HepG2 (cell line): ENCODE results near the gene NISCH. TPM values are rescaled to one million over a fixed set of nuclear protein-coding genes. Genes with fewer than 3 reads are reported as not detected.

Source experiments
- NR3C1 ChIP-seq: sonication (generic); formaldehyde crosslinking; IDR thresholded peaks from 2 replicates; pipeline ENCODE4 v1.4.0; 2020; ENCODE audit warnings: missing genetic modification reagents
- ZNF616 ChIP-seq: sonication (generic); formaldehyde crosslinking; IDR thresholded peaks from 2 replicates; pipeline ENCODE4 v1.5.0; 2020; ENCODE audit warnings: low read depth, mild to moderate bottlenecking, missing genetic modification reagents
- polyA plus RNA-seq, 8 experiments: library from polyadenylated mRNA; depleted of rRNA in 3 of 8; stranded (reverse) in 7 of 8; unstranded in 1 of 8; fragments of >200 nt; fragmentation: Illumina TruSeq in 4 of 8; extraction: Trizol in 4 of 8; gene quantifications; 2 replicates each; pipeline versions ENCODE4 v1.2.1 to v1.2.3, GENCODE V29; 2011 to 2016; ENCODE audit warnings: low read depth in 4 of 8, missing spikeins in 1 of 8, mixed read lengths in 1 of 8; ENCODE audit not compliant: insufficient read depth in 1 of 8
- total RNA-seq, 5 experiments: library from RNA; depleted of rRNA; stranded (reverse); fragments of >200 nt; fragmentation: Illumina TruSeq; extraction: Trizol; gene quantifications; 2 replicates each; pipeline ENCODE4 v1.2.3, GENCODE V29; 2016; ENCODE audit warnings: low read depth in 1 of 5
- TF ChIP-seq, protein P1 (sequence below): sonication (generic); formaldehyde crosslinking; IDR thresholded peaks from 2 replicates; pipeline ENCODE4 v1.4.0; 2020; ENCODE audit warnings: missing genetic modification reagents
- TF ChIP-seq, protein P2 (sequence below): sonication (generic); formaldehyde crosslinking; IDR thresholded peaks from 2 replicates; pipeline ENCODE4 v1.4.0; 2020; ENCODE audit warnings: mild to moderate bottlenecking, missing genetic modification reagents
- TF ChIP-seq, protein P3 (sequence below): sonication (generic); formaldehyde crosslinking; IDR thresholded peaks from 2 replicates; pipeline ENCODE4 v1.8.0; 2022; ENCODE audit warnings: mild to moderate bottlenecking, missing genetic modification reagents, moderate library complexity
- TF ChIP-seq, protein P4 (sequence below): sonication (generic); formaldehyde crosslinking; IDR thresholded peaks from 2 replicates; pipeline ENCODE4 v1.4.0; 2020; ENCODE audit warnings: mild to moderate bottlenecking, missing genetic modification reagents, borderline replicate concordance
- TF ChIP-seq, protein P5 (sequence below): sonication (generic); formaldehyde crosslinking; conservative IDR thresholded peaks from 2 replicates; pipeline ENCODE4 v1.5.0; 2020; ENCODE audit warnings: missing genetic modification reagents

NISCH gene
- total and polyA plus RNA-seq, 2 of the 13 experiments (the other 11 are each of a cell fraction or from before 2014, with no cell fraction given) = 27.0 to 47.6 TPM

DNA sequence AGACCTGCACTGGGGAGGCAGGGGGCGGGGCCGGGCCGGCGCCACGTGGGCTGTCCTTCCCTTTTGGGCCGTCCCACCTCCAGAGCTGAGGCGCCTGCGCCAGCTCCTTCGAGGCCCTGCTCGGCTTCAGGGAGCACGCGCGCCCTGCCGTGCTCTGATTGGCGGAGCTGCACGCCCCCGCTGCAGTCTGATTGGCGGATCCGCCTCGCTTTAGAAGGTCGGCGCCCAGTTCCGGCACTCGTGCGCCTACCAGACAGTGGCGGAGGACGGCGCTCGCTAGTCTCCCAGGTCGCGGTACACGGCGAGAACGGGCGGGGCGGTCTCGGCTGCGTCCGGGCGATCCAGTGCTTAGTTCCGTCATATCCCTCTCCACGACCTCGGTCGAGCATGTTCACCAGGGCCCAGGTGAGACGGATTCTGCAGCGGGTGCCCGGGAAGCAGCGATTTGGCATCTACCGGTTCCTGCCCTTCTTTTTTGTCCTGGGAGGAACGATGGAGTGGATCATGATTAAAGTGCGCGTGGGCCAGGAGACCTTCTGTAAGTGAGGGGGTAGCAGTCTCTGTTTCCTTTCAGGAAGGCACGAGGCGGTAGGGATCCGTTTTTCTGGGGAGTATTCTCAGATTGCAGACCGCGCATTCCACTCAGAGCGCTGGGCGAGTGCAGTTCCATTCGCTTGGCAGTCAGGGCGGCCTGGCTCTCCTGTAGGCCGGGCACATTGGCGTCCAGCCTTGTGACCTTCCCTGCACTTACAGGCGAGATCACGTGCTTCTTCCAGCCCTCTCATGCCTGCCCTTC, 81.2 kb downstream of the NISCH start, which contains the start of gene UQCC5 (continued):
- TF ChIP-seq, protein P1, sequence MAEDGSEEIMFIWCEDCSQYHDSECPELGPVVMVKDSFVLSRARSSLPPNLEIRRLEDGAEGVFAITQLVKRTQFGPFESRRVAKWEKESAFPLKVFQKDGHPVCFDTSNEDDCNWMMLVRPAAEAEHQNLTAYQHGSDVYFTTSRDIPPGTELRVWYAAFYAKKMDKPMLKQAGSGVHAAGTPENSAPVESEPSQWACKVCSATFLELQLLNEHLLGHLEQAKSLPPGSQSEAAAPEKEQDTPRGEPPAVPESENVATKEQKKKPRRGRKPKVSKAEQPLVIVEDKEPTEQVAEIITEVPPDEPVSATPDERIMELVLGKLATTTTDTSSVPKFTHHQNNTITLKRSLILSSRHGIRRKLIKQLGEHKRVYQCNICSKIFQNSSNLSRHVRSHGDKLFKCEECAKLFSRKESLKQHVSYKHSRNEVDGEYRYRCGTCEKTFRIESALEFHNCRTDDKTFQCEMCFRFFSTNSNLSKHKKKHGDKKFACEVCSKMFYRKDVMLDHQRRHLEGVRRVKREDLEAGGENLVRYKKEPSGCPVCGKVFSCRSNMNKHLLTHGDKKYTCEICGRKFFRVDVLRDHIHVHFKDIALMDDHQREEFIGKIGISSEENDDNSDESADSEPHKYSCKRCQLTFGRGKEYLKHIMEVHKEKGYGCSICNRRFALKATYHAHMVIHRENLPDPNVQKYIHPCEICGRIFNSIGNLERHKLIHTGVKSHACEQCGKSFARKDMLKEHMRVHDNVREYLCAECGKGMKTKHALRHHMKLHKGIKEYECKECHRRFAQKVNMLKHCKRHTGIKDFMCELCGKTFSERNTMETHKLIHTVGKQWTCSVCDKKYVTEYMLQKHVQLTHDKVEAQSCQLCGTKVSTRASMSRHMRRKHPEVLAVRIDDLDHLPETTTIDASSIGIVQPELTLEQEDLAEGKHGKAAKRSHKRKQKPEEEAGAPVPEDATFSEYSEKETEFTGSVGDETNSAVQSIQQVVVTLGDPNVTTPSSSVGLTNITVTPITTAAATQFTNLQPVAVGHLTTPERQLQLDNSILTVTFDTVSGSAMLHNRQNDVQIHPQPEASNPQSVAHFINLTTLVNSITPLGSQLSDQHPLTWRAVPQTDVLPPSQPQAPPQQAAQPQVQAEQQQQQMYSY (CRISPR knock-in tag) = peak; percentile 68; the same call in 1 of the 2 replicates
- TF ChIP-seq, protein P2, sequence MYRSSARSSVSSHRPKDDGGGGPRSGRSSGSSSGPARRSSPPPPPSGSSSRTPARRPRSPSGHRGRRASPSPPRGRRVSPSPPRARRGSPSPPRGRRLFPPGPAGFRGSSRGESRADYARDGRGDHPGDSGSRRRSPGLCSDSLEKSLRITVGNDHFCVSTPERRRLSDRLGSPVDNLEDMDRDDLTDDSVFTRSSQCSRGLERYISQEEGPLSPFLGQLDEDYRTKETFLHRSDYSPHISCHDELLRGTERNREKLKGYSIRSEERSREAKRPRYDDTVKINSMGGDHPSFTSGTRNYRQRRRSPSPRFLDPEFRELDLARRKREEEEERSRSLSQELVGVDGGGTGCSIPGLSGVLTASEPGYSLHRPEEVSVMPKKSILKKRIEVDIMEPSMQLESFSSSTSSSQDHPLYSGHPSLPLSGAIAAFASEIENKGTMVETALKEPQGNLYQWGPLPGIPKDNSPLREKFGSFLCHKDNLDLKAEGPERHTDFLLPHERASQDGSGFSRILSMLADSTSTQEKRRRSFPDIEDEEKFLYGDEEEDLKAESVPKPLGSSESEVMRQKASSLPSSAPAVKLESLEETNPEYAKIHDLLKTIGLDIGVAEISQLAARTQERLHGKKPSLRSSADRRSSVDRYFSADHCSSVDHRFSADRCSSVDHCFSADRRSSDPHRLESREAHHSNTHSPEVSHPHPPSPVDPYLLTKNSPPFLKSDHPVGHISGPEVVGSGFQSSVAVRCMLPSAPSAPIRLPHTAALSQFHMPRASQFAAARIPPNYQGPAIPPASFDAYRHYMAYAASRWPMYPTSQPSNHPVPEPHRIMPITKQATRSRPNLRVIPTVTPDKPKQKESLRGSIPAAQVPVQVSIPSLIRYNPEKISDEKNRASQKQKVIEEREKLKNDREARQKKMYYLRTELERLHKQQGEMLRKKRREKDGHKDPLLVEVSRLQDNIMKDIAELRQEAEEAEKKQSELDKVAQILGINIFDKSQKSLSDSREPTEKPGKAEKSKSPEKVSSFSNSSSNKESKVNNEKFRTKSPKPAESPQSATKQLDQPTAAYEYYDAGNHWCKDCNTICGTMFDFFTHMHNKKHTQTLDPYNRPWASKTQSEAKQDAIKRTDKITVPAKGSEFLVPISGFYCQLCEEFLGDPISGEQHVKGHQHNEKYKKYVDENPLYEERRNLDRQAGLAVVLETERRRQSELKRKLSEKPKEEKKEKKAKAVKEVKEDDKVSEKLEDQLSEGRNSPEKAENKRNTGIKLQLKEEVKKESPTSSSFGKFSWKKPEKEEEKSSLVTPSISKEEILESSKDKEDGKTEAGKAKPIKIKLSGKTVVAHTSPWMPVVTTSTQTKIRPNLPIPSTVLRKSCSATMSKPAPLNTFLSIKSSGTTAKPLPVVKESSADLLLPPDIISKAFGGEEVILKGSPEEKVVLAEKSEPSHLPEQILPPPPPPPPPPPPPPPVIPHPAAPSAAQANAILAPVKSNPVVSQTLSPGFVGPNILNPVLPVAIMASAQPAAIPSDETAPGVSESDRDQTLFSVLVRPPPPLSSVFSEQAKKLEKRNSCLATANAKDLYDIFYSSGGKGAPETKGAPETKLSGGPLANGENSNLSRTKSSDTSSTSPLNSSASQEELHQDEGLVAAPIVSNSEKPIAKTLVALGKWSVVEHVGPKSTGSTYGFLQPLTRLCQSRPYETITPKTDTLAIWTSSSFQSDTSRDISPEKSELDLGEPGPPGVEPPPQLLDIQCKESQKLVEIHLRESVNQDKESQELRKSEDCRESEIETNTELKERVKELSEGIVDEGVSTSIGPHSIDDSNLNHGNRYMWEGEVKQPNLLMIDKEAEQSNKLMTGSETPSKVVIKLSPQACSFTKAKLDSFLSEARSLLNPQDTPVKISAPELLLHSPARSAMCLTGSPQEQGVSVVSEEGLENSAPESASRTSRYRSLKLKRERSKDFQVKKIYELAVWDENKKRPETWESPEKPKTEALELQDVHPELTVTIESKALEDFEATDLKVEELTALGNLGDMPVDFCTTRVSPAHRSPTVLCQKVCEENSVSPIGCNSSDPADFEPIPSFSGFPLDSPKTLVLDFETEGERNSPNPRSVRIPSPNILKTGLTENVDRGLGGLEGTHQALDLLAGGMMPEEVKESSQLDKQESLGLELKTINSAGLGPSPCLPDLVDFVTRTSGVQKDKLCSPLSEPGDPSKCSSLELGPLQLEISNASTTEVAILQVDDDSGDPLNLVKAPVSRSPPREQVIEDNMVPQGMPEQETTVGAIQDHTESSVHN (CRISPR knock-in tag) = peak; percentile 79; the same call in 1 of the 2 replicates
- TF ChIP-seq NR3C1 (CRISPR knock-in tag) (no peak), ZNF616 (CRISPR knock-in tag) (peak; percentile 90)
- TF ChIP-seq, protein P3, sequence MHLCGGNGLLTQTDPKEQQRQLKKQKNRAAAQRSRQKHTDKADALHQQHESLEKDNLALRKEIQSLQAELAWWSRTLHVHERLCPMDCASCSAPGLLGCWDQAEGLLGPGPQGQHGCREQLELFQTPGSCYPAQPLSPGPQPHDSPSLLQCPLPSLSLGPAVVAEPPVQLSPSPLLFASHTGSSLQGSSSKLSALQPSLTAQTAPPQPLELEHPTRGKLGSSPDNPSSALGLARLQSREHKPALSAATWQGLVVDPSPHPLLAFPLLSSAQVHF (CRISPR knock-in tag) = no peak
- TF ChIP-seq, protein P4, sequence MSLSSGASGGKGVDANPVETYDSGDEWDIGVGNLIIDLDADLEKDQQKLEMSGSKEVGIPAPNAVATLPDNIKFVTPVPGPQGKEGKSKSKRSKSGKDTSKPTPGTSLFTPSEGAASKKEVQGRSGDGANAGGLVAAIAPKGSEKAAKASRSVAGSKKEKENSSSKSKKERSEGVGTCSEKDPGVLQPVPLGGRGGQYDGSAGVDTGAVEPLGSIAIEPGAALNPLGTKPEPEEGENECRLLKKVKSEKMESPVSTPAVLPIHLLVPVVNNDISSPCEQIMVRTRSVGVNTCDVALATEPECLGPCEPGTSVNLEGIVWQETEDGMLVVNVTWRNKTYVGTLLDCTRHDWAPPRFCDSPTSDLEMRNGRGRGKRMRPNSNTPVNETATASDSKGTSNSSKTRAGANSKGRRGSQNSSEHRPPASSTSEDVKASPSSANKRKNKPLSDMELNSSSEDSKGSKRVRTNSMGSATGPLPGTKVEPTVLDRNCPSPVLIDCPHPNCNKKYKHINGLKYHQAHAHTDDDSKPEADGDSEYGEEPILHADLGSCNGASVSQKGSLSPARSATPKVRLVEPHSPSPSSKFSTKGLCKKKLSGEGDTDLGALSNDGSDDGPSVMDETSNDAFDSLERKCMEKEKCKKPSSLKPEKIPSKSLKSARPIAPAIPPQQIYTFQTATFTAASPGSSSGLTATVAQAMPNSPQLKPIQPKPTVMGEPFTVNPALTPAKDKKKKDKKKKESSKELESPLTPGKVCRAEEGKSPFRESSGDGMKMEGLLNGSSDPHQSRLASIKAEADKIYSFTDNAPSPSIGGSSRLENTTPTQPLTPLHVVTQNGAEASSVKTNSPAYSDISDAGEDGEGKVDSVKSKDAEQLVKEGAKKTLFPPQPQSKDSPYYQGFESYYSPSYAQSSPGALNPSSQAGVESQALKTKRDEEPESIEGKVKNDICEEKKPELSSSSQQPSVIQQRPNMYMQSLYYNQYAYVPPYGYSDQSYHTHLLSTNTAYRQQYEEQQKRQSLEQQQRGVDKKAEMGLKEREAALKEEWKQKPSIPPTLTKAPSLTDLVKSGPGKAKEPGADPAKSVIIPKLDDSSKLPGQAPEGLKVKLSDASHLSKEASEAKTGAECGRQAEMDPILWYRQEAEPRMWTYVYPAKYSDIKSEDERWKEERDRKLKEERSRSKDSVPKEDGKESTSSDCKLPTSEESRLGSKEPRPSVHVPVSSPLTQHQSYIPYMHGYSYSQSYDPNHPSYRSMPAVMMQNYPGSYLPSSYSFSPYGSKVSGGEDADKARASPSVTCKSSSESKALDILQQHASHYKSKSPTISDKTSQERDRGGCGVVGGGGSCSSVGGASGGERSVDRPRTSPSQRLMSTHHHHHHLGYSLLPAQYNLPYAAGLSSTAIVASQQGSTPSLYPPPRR (CRISPR knock-in tag) = peak; percentile 71; the same call in 1 of the 2 replicates
- TF ChIP-seq, protein P5, sequence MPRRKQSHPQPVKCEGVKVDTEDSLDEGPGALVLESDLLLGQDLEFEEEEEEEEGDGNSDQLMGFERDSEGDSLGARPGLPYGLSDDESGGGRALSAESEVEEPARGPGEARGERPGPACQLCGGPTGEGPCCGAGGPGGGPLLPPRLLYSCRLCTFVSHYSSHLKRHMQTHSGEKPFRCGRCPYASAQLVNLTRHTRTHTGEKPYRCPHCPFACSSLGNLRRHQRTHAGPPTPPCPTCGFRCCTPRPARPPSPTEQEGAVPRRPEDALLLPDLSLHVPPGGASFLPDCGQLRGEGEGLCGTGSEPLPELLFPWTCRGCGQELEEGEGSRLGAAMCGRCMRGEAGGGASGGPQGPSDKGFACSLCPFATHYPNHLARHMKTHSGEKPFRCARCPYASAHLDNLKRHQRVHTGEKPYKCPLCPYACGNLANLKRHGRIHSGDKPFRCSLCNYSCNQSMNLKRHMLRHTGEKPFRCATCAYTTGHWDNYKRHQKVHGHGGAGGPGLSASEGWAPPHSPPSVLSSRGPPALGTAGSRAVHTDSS (CRISPR knock-in tag) = no peak
